BE2C (cell line): ENCODE measurements around the gene TRRAP.

ENCODE experiments used
- DNase-seq: peaks from one replicate; pipeline ENCODE4 v3.0.0-alpha.2; 2020
- H3K27me3 ChIP-seq: fragments of 250-450 bp; sonication (Bioruptor Pico); 2 replicates; pipeline ENCODE4 v1.5.1; 2020; ENCODE audit warnings: mild to moderate bottlenecking
- H3K36me3 ChIP-seq: fragments of 250-450 bp; sonication (Bioruptor Pico); 2 replicates; pipeline ENCODE4 v1.5.1; 2020; ENCODE audit warnings: mild to moderate bottlenecking
- H3K4me1 ChIP-seq: fragments of 250-450 bp; sonication (Bioruptor Pico); 2 replicates; pipeline ENCODE4 v1.5.1; 2020
- H3K4me3 ChIP-seq: 2 replicates; pipeline ENCODE4 v1.5.1; 2011; ENCODE audit warnings: low read depth, low read length
- H3K9me3 ChIP-seq: fragments of 250-450 bp; sonication (Bioruptor Pico); 2 replicates; pipeline ENCODE4 v1.5.1; 2020
- CTCF ChIP-seq: IDR thresholded peaks from 2 replicates; pipeline ENCODE4 v1.5.1; 2012; ENCODE audit warnings: mild to moderate bottlenecking, low read depth, low read length

The TRRAP gene

DNA sequence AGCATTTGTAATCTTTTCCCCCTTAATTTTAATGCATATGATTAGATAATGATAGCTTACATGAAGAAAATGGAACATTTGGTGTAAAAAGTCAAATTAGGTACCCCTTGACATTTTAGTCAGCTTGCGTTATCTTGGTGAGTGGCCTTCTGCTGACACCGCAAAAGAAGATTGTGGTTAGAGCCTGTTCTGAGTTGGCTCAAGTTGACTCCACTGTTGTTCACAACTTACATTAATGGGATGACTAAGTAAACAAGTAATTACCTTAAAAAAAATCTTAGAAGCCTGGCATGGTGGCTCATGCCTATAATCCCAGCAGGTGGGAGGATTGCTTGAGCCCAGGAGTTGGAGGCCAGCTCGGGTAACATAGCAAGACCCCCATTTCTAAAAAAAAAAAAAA, 24.2 kb downstream of the TRRAP start:
- DNase-seq = no peak
- Histone ChIP-seq H3K9me3 (no peaks in the 10 kb centered on the region), H3K36me3 (peaks cover 85% of the 10 kb centered on the region), H3K4me3 (no peak overlapping the region), H3K27me3 (no peaks in the 10 kb centered on the region), H3K4me1 (no peaks in the 10 kb centered on the region)
- no peak for TF ChIP-seq CTCF

DNA sequence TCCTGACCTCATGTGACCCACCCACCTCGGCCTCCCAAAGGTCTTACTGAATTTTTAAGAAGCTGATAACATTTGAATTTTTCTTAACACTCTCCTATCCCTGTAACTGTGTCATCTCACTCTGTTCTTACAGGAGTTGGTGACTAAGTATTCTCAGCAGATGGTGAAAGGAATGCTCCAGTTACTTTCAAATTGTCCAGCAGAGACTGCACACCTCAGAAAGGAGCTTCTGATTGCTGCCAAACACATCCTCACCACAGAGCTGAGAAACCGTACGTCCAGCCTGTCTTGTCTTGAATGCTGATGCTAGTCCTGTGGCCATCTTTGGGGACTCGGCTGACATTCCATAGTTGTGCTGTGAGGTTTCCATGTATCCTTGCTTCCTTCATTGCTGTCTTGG, 24.9 kb downstream of the TRRAP start:
- no peak for TF ChIP-seq CTCF
- peaks cover 85% of the 10 kb centered on the region for H3K36me3 ChIP-seq
- H3K4me3 ChIP-seq = no peak overlapping the region
- DNase-seq = no peak
- no peaks in the 10 kb centered on the region for H3K27me3 ChIP-seq
- H3K9me3 ChIP-seq = no peaks in the 10 kb centered on the region
- no peaks in the 10 kb centered on the region for H3K4me1 ChIP-seq

DNA sequence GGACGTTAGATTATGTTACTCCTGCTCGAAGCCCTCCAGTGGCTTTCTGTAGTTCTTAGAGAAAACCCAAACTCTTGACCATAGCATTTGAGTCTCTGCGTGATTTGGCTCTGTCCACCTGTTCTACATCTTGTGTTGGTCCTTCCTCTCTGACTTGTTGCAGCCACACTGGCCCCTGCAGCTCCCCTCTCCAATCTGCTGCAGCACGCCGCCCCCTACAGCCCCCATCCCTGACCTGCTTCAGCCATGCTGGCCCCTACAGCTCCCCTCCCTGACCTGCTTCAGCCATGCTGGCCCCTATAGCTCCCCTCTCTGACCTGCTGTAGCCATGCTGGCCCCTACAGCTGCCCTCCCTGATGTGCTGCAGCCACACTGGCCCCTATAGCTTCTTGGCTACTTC, 29.2 kb downstream of the TRRAP start:
- no peak overlapping the region for H3K4me3 ChIP-seq
- TF ChIP-seq CTCF = no peak
- H3K4me1 ChIP-seq = no peaks in the 10 kb centered on the region
- peaks cover 80% of the 10 kb centered on the region for H3K36me3 ChIP-seq
- DNase-seq = no peak
- no peaks in the 10 kb centered on the region for H3K27me3 ChIP-seq
- H3K9me3 ChIP-seq = no peaks in the 10 kb centered on the region

GRCh38 chr7:98908585-98908984, 30.3 kb downstream of the TRRAP start:
- peaks cover 82% of the 10 kb centered on the region for H3K36me3 ChIP-seq
- no peaks in the 10 kb centered on the region for H3K9me3 ChIP-seq
- DNase-seq = no peak
- H3K4me1 ChIP-seq = no peaks in the 10 kb centered on the region
- no peak overlapping the region for H3K4me3 ChIP-seq
- no peaks in the 10 kb centered on the region for H3K27me3 ChIP-seq
- no peak for TF ChIP-seq CTCF

- TF ChIP-seq CTCF = no peak
- Histone ChIP-seq H3K4me1 (no peaks in the 10 kb centered on the region), H3K27me3 (no peaks in the 10 kb centered on the region)
Measured at GRCh38 chr7:98909487-98909886, 31.2 kb downstream of the TRRAP start.

DNA sequence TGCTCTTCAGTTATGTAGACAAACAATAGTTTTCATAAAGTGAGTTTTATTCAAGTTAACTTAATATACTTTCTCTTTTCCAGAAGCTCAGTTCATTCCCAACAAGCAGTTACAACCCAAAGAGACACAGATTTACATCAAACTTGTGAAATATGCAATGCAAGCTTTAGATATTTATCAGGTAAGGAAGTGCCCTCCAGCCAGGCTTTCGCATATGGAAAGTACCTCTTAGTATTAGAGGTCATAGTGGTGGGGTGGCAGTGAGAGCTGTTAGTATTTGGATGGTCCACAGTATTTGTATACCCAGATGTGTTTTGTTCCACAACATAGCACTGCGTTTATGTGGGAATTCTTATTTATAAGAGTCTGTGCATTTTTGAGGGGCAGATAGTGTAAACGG, 32.1 kb downstream of the TRRAP start:
- Histone ChIP-seq H3K9me3 (no peaks in the 10 kb centered on the region), H3K4me3 (no peak overlapping the region), H3K27me3 (no peaks in the 10 kb centered on the region), H3K36me3 (peaks cover 80% of the 10 kb centered on the region), H3K4me1 (no peaks in the 10 kb centered on the region)
- no peak for TF ChIP-seq CTCF
- no peak for DNase-seq

More at GRCh38 chr7:98909487-98909886, 31.2 kb downstream of the TRRAP start:
- Histone ChIP-seq H3K36me3 (peaks cover 84% of the 10 kb centered on the region), H3K4me3 (no peak overlapping the region), H3K9me3 (no peaks in the 10 kb centered on the region)
- no peak for DNase-seq
